ENCODE results near the gene KRTAP10-3.

- TF ChIP-seq CTCF (IDR thresholded peaks at IDR 0.05), result no peak
- TF ChIP-seq POLR2A (IDR thresholded peaks at IDR 0.05), result no peak
Measured at GRCh38 chr21:44516828-44517174, 41.8 kb downstream of the KRTAP10-3 start.
